ENCODE data around the gene ZSCAN31. TPM values are rescaled to one million over a fixed set of nuclear protein-coding genes. Genes with fewer than 3 reads are reported as not detected.

The ZSCAN31 gene
- total and polyA plus RNA-seq, 9 of the 15 experiments (the other 6 are each of a cell fraction or from before 2014, with no cell fraction given) = 3.9 to 12.1 (median 7.0) TPM

DNA sequence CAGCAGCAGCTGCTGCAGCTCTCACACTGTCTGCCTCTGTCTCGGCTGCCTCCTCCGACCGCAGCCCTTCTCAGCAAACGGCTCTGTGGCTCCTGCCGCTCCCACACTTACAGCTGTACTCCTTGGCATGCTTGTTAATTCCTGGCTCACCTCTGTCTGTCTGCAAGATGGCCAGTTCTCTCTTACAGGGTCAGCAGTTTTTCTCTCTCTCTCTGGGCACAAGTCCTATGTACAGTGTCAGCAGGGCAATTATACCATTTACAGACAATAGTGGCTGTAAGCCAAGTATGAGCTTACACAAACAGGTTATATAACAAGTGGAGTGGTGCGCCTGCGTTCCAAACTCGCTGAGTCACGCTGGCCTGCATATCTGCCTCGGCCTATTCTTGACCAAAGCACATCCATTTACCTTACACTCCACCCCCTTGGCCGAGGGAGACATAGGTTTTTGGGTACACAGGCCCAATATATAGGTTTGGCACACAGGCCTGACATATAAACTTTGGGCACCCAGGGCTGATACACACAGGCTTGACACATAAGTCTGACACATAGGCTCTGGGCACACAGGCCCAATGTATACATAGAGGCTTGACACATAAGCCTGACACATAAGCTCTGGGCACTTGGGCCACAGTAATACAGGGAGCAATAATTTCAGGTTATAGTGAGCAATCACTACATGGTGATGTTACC is 18.2 kb upstream of the ZSCAN31 start (continued):
- TF ChIP-seq FOXA3 (CRISPR knock-in tag; conservative IDR thresholded peaks at IDR 0.05 in 1 of 2, IDR thresholded peaks at IDR 0.05 in 1 of 2) = peak in 1 of 2 experiments; percentile 65; a peak in 2 of 4 replicates
- TF ChIP-seq ZNF830 (CRISPR knock-in tag; IDR thresholded peaks at IDR 0.05) = peak; percentile 98
- no peak for TF ChIP-seq CBX2 (IDR thresholded peaks at IDR 0.05; ENCODE audit: insufficient read depth, low read length, poor library complexity, severe bottlenecking)
- TF ChIP-seq ETV6 (IDR thresholded peaks at IDR 0.05; ENCODE audit: borderline replicate concordance in 1 of 2, low read depth in 2 of 2, low read length in 1 of 2) = no peak
- TF ChIP-seq ETV6 (CRISPR knock-in tag; IDR thresholded peaks at IDR 0.05; ENCODE audit: borderline replicate concordance) = no peak
- peak; percentile 59 for TF ChIP-seq NCOR1 (IDR thresholded peaks at IDR 0.05)
- TF ChIP-seq L3MBTL2 (IDR thresholded peaks at IDR 0.05) = peak; percentile 75
- TF ChIP-seq MEF2D (tag; conservative IDR thresholded peaks at IDR 0.05; ENCODE audit: low read depth) = peak; percentile 99
- no peak for TF ChIP-seq RBM25 (IDR thresholded peaks at IDR 0.05; ENCODE audit: low read depth, low read length, severe bottlenecking)
- TF ChIP-seq, protein P1, sequence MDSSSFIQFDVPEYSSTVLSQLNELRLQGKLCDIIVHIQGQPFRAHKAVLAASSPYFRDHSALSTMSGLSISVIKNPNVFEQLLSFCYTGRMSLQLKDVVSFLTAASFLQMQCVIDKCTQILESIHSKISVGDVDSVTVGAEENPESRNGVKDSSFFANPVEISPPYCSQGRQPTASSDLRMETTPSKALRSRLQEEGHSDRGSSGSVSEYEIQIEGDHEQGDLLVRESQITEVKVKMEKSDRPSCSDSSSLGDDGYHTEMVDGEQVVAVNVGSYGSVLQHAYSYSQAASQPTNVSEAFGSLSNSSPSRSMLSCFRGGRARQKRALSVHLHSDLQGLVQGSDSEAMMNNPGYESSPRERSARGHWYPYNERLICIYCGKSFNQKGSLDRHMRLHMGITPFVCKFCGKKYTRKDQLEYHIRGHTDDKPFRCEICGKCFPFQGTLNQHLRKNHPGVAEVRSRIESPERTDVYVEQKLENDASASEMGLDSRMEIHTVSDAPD (CRISPR knock-in tag; IDR thresholded peaks at IDR 0.05) = peak; percentile 97
- no peak for TF ChIP-seq PRPF4 (IDR thresholded peaks at IDR 0.05; ENCODE audit: insufficient read depth, low read depth, low read length, poor library complexity, severe bottlenecking)
- TF ChIP-seq, protein P2, sequence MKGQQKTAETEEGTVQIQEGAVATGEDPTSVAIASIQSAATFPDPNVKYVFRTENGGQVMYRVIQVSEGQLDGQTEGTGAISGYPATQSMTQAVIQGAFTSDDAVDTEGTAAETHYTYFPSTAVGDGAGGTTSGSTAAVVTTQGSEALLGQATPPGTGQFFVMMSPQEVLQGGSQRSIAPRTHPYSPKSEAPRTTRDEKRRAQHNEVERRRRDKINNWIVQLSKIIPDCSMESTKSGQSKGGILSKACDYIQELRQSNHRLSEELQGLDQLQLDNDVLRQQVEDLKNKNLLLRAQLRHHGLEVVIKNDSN (CRISPR knock-in tag; IDR thresholded peaks at IDR 0.05) = no peak
- TF ChIP-seq, protein P3, sequence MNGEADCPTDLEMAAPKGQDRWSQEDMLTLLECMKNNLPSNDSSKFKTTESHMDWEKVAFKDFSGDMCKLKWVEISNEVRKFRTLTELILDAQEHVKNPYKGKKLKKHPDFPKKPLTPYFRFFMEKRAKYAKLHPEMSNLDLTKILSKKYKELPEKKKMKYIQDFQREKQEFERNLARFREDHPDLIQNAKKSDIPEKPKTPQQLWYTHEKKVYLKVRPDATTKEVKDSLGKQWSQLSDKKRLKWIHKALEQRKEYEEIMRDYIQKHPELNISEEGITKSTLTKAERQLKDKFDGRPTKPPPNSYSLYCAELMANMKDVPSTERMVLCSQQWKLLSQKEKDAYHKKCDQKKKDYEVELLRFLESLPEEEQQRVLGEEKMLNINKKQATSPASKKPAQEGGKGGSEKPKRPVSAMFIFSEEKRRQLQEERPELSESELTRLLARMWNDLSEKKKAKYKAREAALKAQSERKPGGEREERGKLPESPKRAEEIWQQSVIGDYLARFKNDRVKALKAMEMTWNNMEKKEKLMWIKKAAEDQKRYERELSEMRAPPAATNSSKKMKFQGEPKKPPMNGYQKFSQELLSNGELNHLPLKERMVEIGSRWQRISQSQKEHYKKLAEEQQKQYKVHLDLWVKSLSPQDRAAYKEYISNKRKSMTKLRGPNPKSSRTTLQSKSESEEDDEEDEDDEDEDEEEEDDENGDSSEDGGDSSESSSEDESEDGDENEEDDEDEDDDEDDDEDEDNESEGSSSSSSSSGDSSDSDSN (IDR thresholded peaks at IDR 0.05; ENCODE audit: borderline replicate concordance in 1 of 2, low read depth in 2 of 2, low read length in 2 of 2) = no peak
- TF ChIP-seq, protein P4, sequence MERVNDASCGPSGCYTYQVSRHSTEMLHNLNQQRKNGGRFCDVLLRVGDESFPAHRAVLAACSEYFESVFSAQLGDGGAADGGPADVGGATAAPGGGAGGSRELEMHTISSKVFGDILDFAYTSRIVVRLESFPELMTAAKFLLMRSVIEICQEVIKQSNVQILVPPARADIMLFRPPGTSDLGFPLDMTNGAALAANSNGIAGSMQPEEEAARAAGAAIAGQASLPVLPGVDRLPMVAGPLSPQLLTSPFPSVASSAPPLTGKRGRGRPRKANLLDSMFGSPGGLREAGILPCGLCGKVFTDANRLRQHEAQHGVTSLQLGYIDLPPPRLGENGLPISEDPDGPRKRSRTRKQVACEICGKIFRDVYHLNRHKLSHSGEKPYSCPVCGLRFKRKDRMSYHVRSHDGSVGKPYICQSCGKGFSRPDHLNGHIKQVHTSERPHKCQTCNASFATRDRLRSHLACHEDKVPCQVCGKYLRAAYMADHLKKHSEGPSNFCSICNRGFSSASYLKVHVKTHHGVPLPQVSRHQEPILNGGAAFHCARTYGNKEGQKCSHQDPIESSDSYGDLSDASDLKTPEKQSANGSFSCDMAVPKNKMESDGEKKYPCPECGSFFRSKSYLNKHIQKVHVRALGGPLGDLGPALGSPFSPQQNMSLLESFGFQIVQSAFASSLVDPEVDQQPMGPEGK (CRISPR knock-in tag; IDR thresholded peaks at IDR 0.05; ENCODE audit: borderline replicate concordance) = peak; percentile 96
- TF ChIP-seq, protein P5, sequence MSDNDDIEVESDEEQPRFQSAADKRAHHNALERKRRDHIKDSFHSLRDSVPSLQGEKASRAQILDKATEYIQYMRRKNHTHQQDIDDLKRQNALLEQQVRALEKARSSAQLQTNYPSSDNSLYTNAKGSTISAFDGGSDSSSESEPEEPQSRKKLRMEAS (CRISPR knock-in tag; IDR thresholded peaks at IDR 0.05) = peak; percentile 46; the same call in 1 of the 2 replicates
- no peak for TF ChIP-seq ZSCAN32 (CRISPR knock-in tag; IDR thresholded peaks at IDR 0.05)
- peak; percentile 99 for TF ChIP-seq ZNF583 (CRISPR knock-in tag; IDR thresholded peaks at IDR 0.05)
- TF ChIP-seq DMBX1 (CRISPR knock-in tag; IDR thresholded peaks at IDR 0.05; ENCODE audit: borderline replicate concordance) = peak; percentile 99
- peak; percentile 40 to 84; a peak in 3 of 4 replicates for TF ChIP-seq TBL1XR1 (IDR thresholded peaks at IDR 0.05; ENCODE audit: low read length in 2 of 2)

Measured in K562 (cell line).